Activated naive CD8-positive, alpha-beta T cell (primary cell): ENCODE results near the gene ARHGEF26.

Experiments used
- H3K27ac Mint-ChIP-seq: one replicate; pipeline ENCODE4 v1.8.0; 2021; ENCODE audit warnings: mixed read lengths
- H3K27me3 Mint-ChIP-seq: one replicate; pipeline ENCODE4 v1.8.0; 2021; ENCODE audit warnings: mixed read lengths
- H3K36me3 Mint-ChIP-seq: one replicate; pipeline ENCODE4 v1.8.0; 2021; ENCODE audit warnings: mixed read lengths
- H3K4me1 Mint-ChIP-seq: one replicate; pipeline ENCODE4 v1.8.0; 2021; ENCODE audit warnings: low read depth, mixed read lengths
- H3K4me3 Mint-ChIP-seq: one replicate; pipeline ENCODE4 v1.8.0; 2021; ENCODE audit warnings: mild to moderate bottlenecking, mixed read lengths
- H3K9me3 Mint-ChIP-seq: one replicate; pipeline ENCODE4 v1.8.0; 2021; ENCODE audit warnings: low read depth, mixed read lengths

The ARHGEF26 gene

DNA sequence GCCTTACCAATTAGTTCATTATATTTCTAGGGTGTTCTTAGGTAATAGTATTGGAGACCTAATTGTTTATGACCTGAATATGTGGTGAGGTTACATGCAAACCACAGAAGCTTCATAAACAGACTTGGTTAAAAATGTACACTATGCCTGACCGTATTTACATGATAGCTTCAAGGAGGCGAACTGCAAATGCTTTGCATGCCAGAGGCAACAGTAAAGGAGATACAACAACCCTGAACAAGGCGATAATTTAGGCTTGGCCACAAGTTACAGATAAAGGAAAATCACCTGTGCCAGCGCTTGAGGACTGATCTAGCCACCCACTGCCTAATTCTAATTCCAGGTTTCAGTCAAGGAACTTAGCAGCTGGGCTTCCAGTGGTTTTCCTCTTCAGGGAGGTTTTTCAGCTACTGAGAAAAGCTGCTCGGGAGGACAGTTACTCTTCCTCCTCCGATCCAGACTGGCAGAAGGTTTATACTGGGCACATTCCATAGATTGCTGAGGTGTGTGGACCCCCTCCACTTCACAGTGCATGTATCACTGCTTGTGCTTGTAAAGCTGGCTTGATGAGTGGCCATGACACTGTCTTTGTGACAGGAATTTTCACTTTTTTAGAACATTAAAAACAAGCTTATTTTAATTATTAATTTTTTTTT lies 107.5 kb downstream of the ARHGEF26 start:
- Mint-ChIP-seq H3K4me1 (no peaks in the 10 kb centered on the region), H3K36me3 (no peaks in the 10 kb centered on the region), H3K27me3 (peaks cover 9% of the 10 kb centered on the region), H3K4me3 (no peak overlapping the region), H3K9me3 (no peaks in the 10 kb centered on the region), H3K27ac (no peak overlapping the region)

GRCh38 chr3:154229217-154229590 lies 108.0 kb downstream of the ARHGEF26 start:
- Mint-ChIP-seq H3K27ac (no peak overlapping the region), H3K36me3 (no peaks in the 10 kb centered on the region), H3K9me3 (no peaks in the 10 kb centered on the region), H3K4me3 (no peak overlapping the region), H3K4me1 (no peaks in the 10 kb centered on the region), H3K27me3 (peaks cover 11% of the 10 kb centered on the region)

DNA sequence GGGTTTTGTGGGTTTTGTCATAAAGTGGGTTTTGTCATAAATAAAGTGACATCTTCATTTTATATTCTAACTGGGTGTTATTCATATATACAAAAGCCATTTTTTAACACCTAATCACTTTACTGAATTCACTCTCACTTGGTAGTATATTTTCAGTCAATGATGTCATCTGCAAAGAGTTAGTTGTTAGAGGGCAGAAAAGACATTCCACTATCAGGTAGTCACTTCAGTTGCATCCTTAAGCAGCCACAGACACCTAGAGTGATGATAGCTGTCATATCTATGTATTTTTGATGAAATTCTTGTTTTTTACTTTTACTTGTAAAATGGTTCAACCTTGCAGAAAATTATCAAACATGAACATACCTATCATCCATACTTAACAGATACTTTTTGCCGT lies 114.1 kb downstream of the ARHGEF26 start:
- no peaks in the 10 kb centered on the region for H3K9me3 Mint-ChIP-seq
- no peak overlapping the region for H3K4me3 Mint-ChIP-seq
- H3K36me3 Mint-ChIP-seq, result no peaks in the 10 kb centered on the region
- H3K27ac Mint-ChIP-seq, result no peak overlapping the region
- H3K4me1 Mint-ChIP-seq, result no peaks in the 10 kb centered on the region
- peaks cover 14% of the 10 kb centered on the region for H3K27me3 Mint-ChIP-seq

DNA sequence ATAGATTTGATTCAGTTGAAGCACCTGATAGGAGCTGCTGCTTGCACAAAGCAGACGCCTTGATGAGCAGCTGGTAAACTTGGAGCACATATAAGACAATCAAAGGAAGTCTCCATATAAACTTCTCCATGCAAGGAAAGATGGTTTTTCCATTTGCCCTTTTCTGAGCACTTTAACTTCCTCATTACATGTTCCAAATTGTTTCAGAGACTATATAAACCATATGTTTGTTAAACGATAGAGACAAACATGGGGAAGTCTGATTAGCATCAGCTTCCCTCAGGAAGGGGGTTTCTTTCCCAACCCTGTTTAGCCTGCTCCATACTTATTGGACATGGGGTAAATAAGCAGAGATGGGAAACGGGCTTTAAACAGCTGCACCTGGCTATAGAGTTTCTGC lies 115.1 kb downstream of the ARHGEF26 start:
- no peak overlapping the region for H3K4me3 Mint-ChIP-seq
- peaks cover 14% of the 10 kb centered on the region for H3K27me3 Mint-ChIP-seq

GRCh38 chr3:154240235-154240634 lies 119.0 kb downstream of the ARHGEF26 start:
- Mint-ChIP-seq H3K4me1 (no peaks in the 10 kb centered on the region), H3K27ac (no peak overlapping the region), H3K9me3 (no peaks in the 10 kb centered on the region), H3K36me3 (no peaks in the 10 kb centered on the region), H3K27me3 (peaks cover 2% of the 10 kb centered on the region), H3K4me3 (no peak overlapping the region)

More for the DNA sequence above, 115.1 kb downstream of the ARHGEF26 start:
- Mint-ChIP-seq H3K9me3 (no peaks in the 10 kb centered on the region), H3K36me3 (no peaks in the 10 kb centered on the region), H3K4me1 (no peaks in the 10 kb centered on the region), H3K27ac (no peak overlapping the region)

GRCh38 chr3:154241496-154241895 lies 120.3 kb downstream of the ARHGEF26 start:
- peaks cover 2% of the 10 kb centered on the region for H3K27me3 Mint-ChIP-seq
- H3K4me3 Mint-ChIP-seq, result no peak overlapping the region
- H3K36me3 Mint-ChIP-seq, result no peaks in the 10 kb centered on the region
- H3K27ac Mint-ChIP-seq, result no peak overlapping the region
- H3K4me1 Mint-ChIP-seq, result no peaks in the 10 kb centered on the region
- no peaks in the 10 kb centered on the region for H3K9me3 Mint-ChIP-seq

- H3K27me3 Mint-ChIP-seq, result peaks cover 2% of the 10 kb centered on the region
These were observed 121.6 kb downstream of the ARHGEF26 start for GRCh38 chr3:154242766-154243165.

GRCh38 chr3:154243353-154243752 lies 122.2 kb downstream of the ARHGEF26 start:
- Mint-ChIP-seq H3K36me3 (peaks cover 8% of the 10 kb centered on the region), H3K4me3 (no peak overlapping the region), H3K27ac (no peak overlapping the region), H3K27me3 (peaks cover 2% of the 10 kb centered on the region), H3K4me1 (no peaks in the 10 kb centered on the region), H3K9me3 (no peaks in the 10 kb centered on the region)

More at GRCh38 chr3:154242766-154243165, 121.6 kb downstream of the ARHGEF26 start:
- Mint-ChIP-seq H3K4me3 (no peak overlapping the region), H3K4me1 (no peaks in the 10 kb centered on the region), H3K9me3 (no peaks in the 10 kb centered on the region), H3K36me3 (peaks cover 8% of the 10 kb centered on the region), H3K27ac (no peak overlapping the region)

- H3K36me3 Mint-ChIP-seq, result peaks cover 13% of the 10 kb centered on the region
- H3K27ac Mint-ChIP-seq, result no peak overlapping the region
- no peak overlapping the region for H3K4me3 Mint-ChIP-seq
- no peaks in the 10 kb centered on the region for H3K27me3 Mint-ChIP-seq
- no peaks in the 10 kb centered on the region for H3K4me1 Mint-ChIP-seq
- no peaks in the 10 kb centered on the region for H3K9me3 Mint-ChIP-seq
These were observed 123.5 kb downstream of the ARHGEF26 start for GRCh38 chr3:154244644-154245043.

DNA sequence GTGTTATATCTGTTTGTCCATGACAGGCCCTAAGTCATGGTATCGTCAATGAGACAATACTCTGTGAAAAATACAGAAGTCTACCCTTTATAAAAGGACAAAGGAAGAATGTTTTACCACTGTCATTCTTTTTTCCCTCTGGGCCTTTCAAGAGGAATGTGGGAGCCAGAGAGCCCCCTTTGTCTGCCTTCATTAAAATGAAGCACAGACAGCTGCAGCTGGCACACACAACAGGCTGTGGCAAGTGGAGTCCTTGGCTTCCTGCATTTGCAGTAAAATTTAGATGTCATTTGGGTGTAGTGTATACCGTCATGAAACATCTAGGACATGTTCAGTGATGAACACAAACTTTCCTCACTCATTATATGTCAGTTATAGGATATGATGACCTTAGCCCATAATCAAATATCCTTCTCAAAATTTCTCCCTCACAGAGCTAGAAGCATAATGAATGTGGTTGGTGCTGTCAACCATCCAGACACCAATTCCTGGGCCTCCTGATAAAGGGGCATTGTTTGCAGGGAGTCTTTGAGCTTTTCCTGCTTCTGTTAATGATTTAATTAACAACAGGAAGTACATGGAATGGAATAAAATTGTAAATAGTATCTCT lies 126.7 kb downstream of the ARHGEF26 start:
- H3K36me3 Mint-ChIP-seq, result peaks cover 30% of the 10 kb centered on the region
- no peaks in the 10 kb centered on the region for H3K27me3 Mint-ChIP-seq
- H3K27ac Mint-ChIP-seq, result no peak overlapping the region
- peaks cover 1% of the 10 kb centered on the region for H3K4me1 Mint-ChIP-seq
- no peak overlapping the region for H3K4me3 Mint-ChIP-seq
- no peaks in the 10 kb centered on the region for H3K9me3 Mint-ChIP-seq

DNA sequence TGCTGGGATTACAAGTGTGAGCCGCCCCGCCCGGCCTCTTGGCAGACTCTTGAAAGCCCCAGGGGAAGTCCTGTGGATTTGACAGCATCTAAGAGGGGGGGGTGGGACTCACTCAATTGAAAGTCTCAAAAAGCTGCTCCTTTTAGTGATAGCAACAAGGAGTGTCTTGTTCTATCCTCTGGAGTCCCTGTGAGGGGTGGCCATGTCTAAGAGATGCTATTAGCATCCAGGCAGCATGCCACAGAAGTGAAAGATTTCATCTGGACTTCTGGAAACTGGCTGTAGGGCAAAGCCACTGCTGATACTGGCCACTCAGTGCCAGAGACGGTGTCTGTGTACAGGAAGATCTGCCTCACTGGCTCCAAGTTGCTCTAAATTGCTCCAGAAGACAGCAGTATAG lies 129.1 kb downstream of the ARHGEF26 start:
- no peak overlapping the region for H3K27ac Mint-ChIP-seq
- H3K27me3 Mint-ChIP-seq, result no peaks in the 10 kb centered on the region
- H3K4me1 Mint-ChIP-seq, result peaks cover 3% of the 10 kb centered on the region
- H3K4me3 Mint-ChIP-seq, result no peak overlapping the region
- peaks cover 34% of the 10 kb centered on the region for H3K36me3 Mint-ChIP-seq
- H3K9me3 Mint-ChIP-seq, result no peaks in the 10 kb centered on the region

DNA sequence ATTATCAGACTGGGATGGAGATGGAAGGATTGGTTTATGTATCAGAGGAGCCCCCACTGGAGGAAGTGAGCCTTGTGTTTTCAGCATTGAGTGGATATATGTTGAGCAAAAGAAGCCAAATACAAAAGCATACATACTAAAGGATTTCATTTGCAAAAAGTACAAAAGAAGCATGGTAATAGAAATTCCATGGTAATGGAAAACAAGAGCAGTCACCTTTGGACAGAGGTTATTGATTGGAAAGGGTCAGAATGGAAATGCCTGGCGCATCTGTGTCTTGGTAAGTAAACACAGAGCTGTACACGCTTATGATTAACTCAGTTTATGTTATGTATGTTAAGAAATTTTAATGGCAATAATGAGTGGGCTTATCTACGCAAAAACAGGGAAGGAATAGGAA lies 130.4 kb downstream of the ARHGEF26 start:
- H3K4me3 Mint-ChIP-seq, result no peak overlapping the region
- no peaks in the 10 kb centered on the region for H3K9me3 Mint-ChIP-seq
- H3K4me1 Mint-ChIP-seq, result peaks cover 3% of the 10 kb centered on the region
- H3K27me3 Mint-ChIP-seq, result no peaks in the 10 kb centered on the region
- no peak overlapping the region for H3K27ac Mint-ChIP-seq
- H3K36me3 Mint-ChIP-seq, result peaks cover 34% of the 10 kb centered on the region

- Mint-ChIP-seq H3K27me3 (no peaks in the 10 kb centered on the region), H3K36me3 (peaks cover 25% of the 10 kb centered on the region), H3K27ac (no peak overlapping the region), H3K4me3 (no peak overlapping the region), H3K9me3 (no peaks in the 10 kb centered on the region), H3K4me1 (peaks cover 3% of the 10 kb centered on the region)
These were observed 131.8 kb downstream of the ARHGEF26 start for GRCh38 chr3:154252759-154253638.

DNA sequence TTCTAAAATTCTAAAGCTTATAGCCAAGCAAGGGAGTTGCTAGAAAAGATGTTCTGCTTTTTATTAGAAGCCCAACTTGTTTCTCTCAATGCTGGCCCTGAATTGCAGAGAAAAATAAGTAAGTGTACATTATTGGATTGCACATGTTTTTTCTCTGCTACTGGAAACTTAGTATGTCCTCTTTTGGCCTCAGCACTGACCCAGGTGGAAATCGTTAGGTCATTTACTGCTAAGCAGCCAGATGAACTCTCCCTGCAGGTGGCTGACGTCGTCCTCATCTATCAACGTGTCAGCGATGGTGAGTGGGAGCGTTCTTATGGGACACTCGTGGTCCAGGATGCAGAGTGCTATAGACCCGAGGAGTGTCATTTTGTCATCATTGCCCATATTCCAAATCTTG lies 133.3 kb downstream of the ARHGEF26 start:
- no peaks in the 10 kb centered on the region for H3K27me3 Mint-ChIP-seq
- no peak overlapping the region for H3K4me3 Mint-ChIP-seq
- H3K9me3 Mint-ChIP-seq, result no peaks in the 10 kb centered on the region
- peaks cover 29% of the 10 kb centered on the region for H3K36me3 Mint-ChIP-seq
- H3K4me1 Mint-ChIP-seq, result peaks cover 3% of the 10 kb centered on the region
- H3K27ac Mint-ChIP-seq, result no peak overlapping the region

- Mint-ChIP-seq H3K27me3 (no peaks in the 10 kb centered on the region), H3K27ac (no peak overlapping the region), H3K4me3 (no peak overlapping the region), H3K4me1 (peaks cover 2% of the 10 kb centered on the region), H3K36me3 (peaks cover 34% of the 10 kb centered on the region), H3K9me3 (no peaks in the 10 kb centered on the region)
These were observed 152.2 kb downstream of the ARHGEF26 start for GRCh38 chr3:154273381-154273780.
